H1 (cell line): ENCODE results near the gene RASGRP4. TPM values are rescaled to one million over a fixed set of nuclear protein-coding genes. Genes with fewer than 3 reads are reported as not detected.
"Not testable (repeated sequence)": the region's sequence is repeated elsewhere in the genome, so short reads cannot be mapped to it uniquely, and the experiment has no call there.

Experiments used
- CTCF ChIA-PET: fragments of 300-600 bp; sonication (Branson Sonifier 250); formaldehyde crosslinking; loops from one replicate; lab custom pipeline; 2021; ENCODE audit not compliant: partially characterized antibody; lab: Charles Lee
- POLR2A ChIA-PET: fragments of 300-600 bp; sonication (Branson Sonifier 250); formaldehyde crosslinking; loops from one replicate; lab custom pipeline; 2021; ENCODE audit warnings: inconsistent platforms; ENCODE audit not compliant: partially characterized antibody; lab: Charles Lee
- DNase-seq, 2 experiments: peaks; one replicate each; pipeline versions ENCODE4 v3.0.0 to v3.0.0-alpha.2; 2010 to 2022; ENCODE audit warnings: low spot score in 2 of 2, low read depth in 1 of 2, mixed read lengths in 1 of 2
- FAIRE-seq: peaks from 2 replicates; lab custom pipeline; 2011; peaks lifted over from hg19 to GRCh38; lab: Jason Lieb, UNC
- H2AFZ ChIP-seq: 2 replicates; pipeline ENCODE4 v1.8.1; 2012; ENCODE audit warnings: low read length, inconsistent platforms
- H2AK5ac ChIP-seq: 2 replicates; pipeline ENCODE4 v1.6.1; 2013; ENCODE audit warnings: low read depth, low read length
- H2BK120ac ChIP-seq: replicated peaks from 2 replicates; pipeline ENCODE3; 2013; ENCODE audit warnings: low read depth, low read length, inconsistent platforms
- H2BK12ac ChIP-seq: 2 replicates; pipeline ENCODE4 v1.6.1; 2013; ENCODE audit warnings: low read depth, low read length
- H2BK15ac ChIP-seq: 2 replicates; pipeline ENCODE4 v1.6.1; 2013; ENCODE audit warnings: low read length
- H2BK20ac ChIP-seq: 2 replicates; pipeline ENCODE4 v1.6.1; 2013; ENCODE audit warnings: low read length
- H2BK5ac ChIP-seq: 2 replicates; pipeline ENCODE4 v1.6.1; 2013; ENCODE audit warnings: low read depth, low read length
- H3K14ac ChIP-seq: 2 replicates; pipeline ENCODE4 v1.6.1; 2013; ENCODE audit warnings: inconsistent platforms; ENCODE audit not compliant: insufficient read length
- H3K18ac ChIP-seq: 2 replicates; pipeline ENCODE4 v1.6.1; 2013; ENCODE audit warnings: low read length; ENCODE audit errors: extremely low read depth
- H3K23ac ChIP-seq: 2 replicates; pipeline ENCODE4 v1.6.1; 2013; ENCODE audit warnings: inconsistent platforms; ENCODE audit not compliant: insufficient read length
- H3K23me2 ChIP-seq: 2 replicates; pipeline ENCODE4 v1.6.1; 2013; ENCODE audit warnings: low read depth, low read length
- H3K27ac ChIP-seq: 2 replicates; pipeline ENCODE4 v1.6.1; 2011; ENCODE audit warnings: low read depth, low read length, inconsistent platforms
- H3K27me3 ChIP-seq, 4 experiments: replicated peaks in 1 of 4; 1 replicate in 1 of 4; 2 replicates in 3 of 4; pipeline versions ENCODE4 v1.6.1 to v1.8.1; 2011 to 2013; ENCODE audit warnings: low read length in 3 of 4, mild to moderate bottlenecking in 3 of 4, inconsistent platforms in 2 of 4, mixed read lengths in 2 of 4, moderate library complexity in 1 of 4; ENCODE audit not compliant: control insufficient read depth in 3 of 4, insufficient read depth in 3 of 4; ENCODE audit errors: extremely low read depth in 1 of 4
- H3K36me3 ChIP-seq, 4 experiments: 2 replicates each; pipeline versions ENCODE4 v1.6.1 to v1.8.1; 2011 to 2013; ENCODE audit warnings: mild to moderate bottlenecking in 4 of 4, low read length in 3 of 4, moderate library complexity in 2 of 4, control low read depth in 1 of 4, inconsistent platforms in 1 of 4; ENCODE audit not compliant: insufficient read depth in 4 of 4, control insufficient read depth in 2 of 4
- H3K4ac ChIP-seq: replicated peaks from 2 replicates; pipeline ENCODE3; 2013; ENCODE audit warnings: low read length, low read depth, mixed read lengths, inconsistent platforms; ENCODE audit not compliant: insufficient read length
- H3K4me1 ChIP-seq, 4 experiments: replicated peaks in 1 of 4; 1 replicate in 1 of 4; 2 replicates in 3 of 4; pipeline versions ENCODE4 v1.6.1 to v1.8.1; 2011 to 2013; ENCODE audit warnings: low read length in 3 of 4, inconsistent platforms in 2 of 4, mixed read lengths in 1 of 4; ENCODE audit not compliant: insufficient read depth in 4 of 4, control insufficient read depth in 3 of 4
- H3K4me2 ChIP-seq, 2 experiments: 2 replicates each; pipeline versions ENCODE4 v1.6.1 to v1.8.1; 2011 to 2013; ENCODE audit warnings: low read depth in 2 of 2, low read length in 2 of 2, control low read depth in 1 of 2, inconsistent platforms in 1 of 2, mild to moderate bottlenecking in 1 of 2; ENCODE audit not compliant: insufficient read depth in 1 of 2
- H3K4me3 ChIP-seq, 4 experiments: fragments of 200-600, 300-600 bp in 1 of 4; sonication (generic), shearing (Covaris generic), sonication (Bioruptor Twin) in 1 of 4; 2 replicates each; pipeline versions ENCODE4 v1.5.1 to v1.8.1; 2011 to 2016; ENCODE audit warnings: low read length in 4 of 4, low read depth in 3 of 4, control low read depth in 2 of 4, inconsistent platforms in 2 of 4, mild to moderate bottlenecking in 2 of 4, mixed read lengths in 1 of 4, moderate library complexity in 1 of 4; ENCODE audit not compliant: insufficient read depth in 2 of 4; ENCODE audit errors: extremely low read depth in 1 of 4
- H3K56ac ChIP-seq: replicated peaks from 2 replicates; pipeline ENCODE3; 2013; ENCODE audit warnings: low read depth, mild to moderate bottlenecking, mixed read lengths, low read length, inconsistent platforms; ENCODE audit not compliant: insufficient read length
- H3K79me1 ChIP-seq: 2 replicates; pipeline ENCODE4 v1.6.1; 2013; ENCODE audit warnings: low read depth, low read length, control low read depth
- H3K79me2 ChIP-seq, 2 experiments: 2 replicates each; pipeline versions ENCODE4 v1.6.1 to v1.8.1; 2012 to 2013; ENCODE audit warnings: low read length in 2 of 2, mild to moderate bottlenecking in 2 of 2, inconsistent platforms in 1 of 2; ENCODE audit not compliant: insufficient read depth in 2 of 2, control insufficient read depth in 1 of 2
- H3K9ac ChIP-seq, 4 experiments: replicated peaks in 1 of 4; 1 replicate in 1 of 4; 2 replicates in 3 of 4; pipeline versions ENCODE4 v1.6.1 to v1.8.1; 2011 to 2013; ENCODE audit warnings: low read depth in 3 of 4, low read length in 3 of 4, control low read depth in 2 of 4, mild to moderate bottlenecking in 2 of 4, moderate library complexity in 2 of 4, inconsistent platforms in 1 of 4; ENCODE audit errors: extremely low read depth in 1 of 4
- H3K9me3 ChIP-seq, 2 experiments: 2 replicates each; pipeline versions ENCODE4 v1.6.1 to v1.8.1; 2012 to 2013; ENCODE audit warnings: mild to moderate bottlenecking in 2 of 2, moderate library complexity in 2 of 2, control low read depth in 1 of 2, inconsistent platforms in 1 of 2, low read depth in 1 of 2, low read length in 1 of 2, mixed read lengths in 1 of 2; ENCODE audit not compliant: insufficient read depth in 2 of 2
- H4K20me1 ChIP-seq, 2 experiments: replicated peaks in 1 of 2; 2 replicates each; pipeline versions ENCODE3 to v1.8.1; 2011 to 2013; ENCODE audit warnings: inconsistent platforms in 2 of 2, low read length in 2 of 2, mild to moderate bottlenecking in 1 of 2; ENCODE audit not compliant: insufficient read depth in 2 of 2, control insufficient read depth in 1 of 2
- H4K5ac ChIP-seq: 2 replicates; pipeline ENCODE4 v1.6.1; 2013; ENCODE audit warnings: low read length, low read depth, mixed read lengths, inconsistent platforms; ENCODE audit not compliant: insufficient read length
- H4K8ac ChIP-seq: 2 replicates; pipeline ENCODE4 v1.8.0; 2013; ENCODE audit warnings: mild to moderate bottlenecking, moderate library complexity, low read length, inconsistent platforms; ENCODE audit not compliant: insufficient read depth; ENCODE audit errors: extremely low read depth
- H4K91ac ChIP-seq: replicated peaks from 2 replicates; pipeline ENCODE3; 2013; ENCODE audit warnings: low read length, mixed read lengths, inconsistent platforms; ENCODE audit not compliant: insufficient read length
- WGBS, 2 experiments: shearing (Covaris generic) in 1 of 2; methylation state at CpG; one replicate each; pipeline versions ENCODE4 v1.1.6 to v1.1.7; 2013 to 2015; ENCODE audit warnings: low lambda C conversion rate in 2 of 2, mixed read lengths in 2 of 2, inconsistent platforms in 1 of 2, low coverage in 1 of 2, missing lambda C conversion rate in 1 of 2; ENCODE audit not compliant: insufficient replicate concordance in 2 of 2, insufficient coverage in 1 of 2, insufficient read length in 1 of 2; ENCODE audit errors: extremely low coverage in 1 of 2, missing lambda C conversion rate in 1 of 2; 5-methylcytosine and 5-hydroxymethylcytosine counted together
- polyA plus RNA-seq, 7 experiments: library from polyadenylated mRNA; depleted of rRNA in 3 of 7; stranded (reverse) in 5 of 7; unstranded in 2 of 7; fragments of >200 nt in 5 of 7; fragments of 200-250 nt in 2 of 7; gene quantifications; 1 replicate in 5 of 7; 2 replicates in 1 of 7; 4 replicates in 1 of 7; pipeline versions ENCODE4 v1.2.1 to v1.2.3, GENCODE V29; 2011 to 2013; ENCODE audit warnings: missing spikeins in 2 of 7, mixed read lengths in 2 of 7
- total RNA-seq: library from RNA; stranded (reverse); fragmentation: NEBNext Ultra II Directional; extraction: Animal tissue kit (Norgen Biotek cat#: 25700); gene quantifications from 2 replicates; pipeline ENCODE4 v1.2.1, GENCODE V29; 2021

The RASGRP4 gene
- total and polyA plus RNA-seq, 2 of the 8 experiments (the other 6 are each of a cell fraction or from before 2014, with no cell fraction given), result 1.9 to 3.1 TPM

- H2BK120ac ChIP-seq, H4K8ac ChIP-seq, H2BK12ac ChIP-seq, H3K79me1 ChIP-seq, CTCF ChIA-PET, H3K4me2 ChIP-seq, H4K20me1 ChIP-seq, H3K79me2 ChIP-seq, H3K56ac ChIP-seq, H2BK5ac ChIP-seq, H3K9ac ChIP-seq, H3K9me3 ChIP-seq, FAIRE-seq, H3K23ac ChIP-seq, H2AFZ ChIP-seq, H3K23me2 ChIP-seq, H2AK5ac ChIP-seq, H3K14ac ChIP-seq, H3K18ac ChIP-seq, H3K4ac ChIP-seq, H4K5ac ChIP-seq, H4K91ac ChIP-seq, H2BK15ac ChIP-seq, H3K4me3 ChIP-seq, DNase-seq, H3K4me1 ChIP-seq, H2BK20ac ChIP-seq, H3K27me3 ChIP-seq, H3K27ac ChIP-seq: not testable (repeated sequence)
- 84% methylated on average over 3 of the region's 4 CpGs; no CpG with 5 or more reads in 1 of the 2 experiments for WGBS, 2 experiments
- H3K36me3 ChIP-seq, result peaks cover 3 to 35% (median 18%) of the 10 kb centered on the region in 4 experiments
- POLR2A ChIA-PET, result interaction anchor here (0.6 kb wide), 1 partner anchor 276 kb away, joined by 3 read pairs; no protein-coding TSS in a partner anchor
These were observed 46.7 kb upstream of the RASGRP4 start for GRCh38 chr19:38472725-38473124.
